Kidney (tissue), 14 donors: ENCODE results near the gene RNF126. TPM values are rescaled to one million over a fixed set of nuclear protein-coding genes. Genes with fewer than 3 reads are reported as not detected.

ENCODE experiments used
- DNase-seq, 5 donors: peaks; one replicate each; pipeline ENCODE4 v3.0.0-alpha.2; 2013 to 2020
- FAIRE-seq: peaks from 2 replicates; lab custom pipeline; 2012; peaks lifted over from hg19 to GRCh38; lab: Jason Lieb, UNC
- H3K27ac ChIP-seq, 2 donors: one replicate each; pipeline ENCODE4 v1.7.0; 2013; ENCODE audit warnings: low read depth in 2 of 2, low read length in 2 of 2, inconsistent platforms in 1 of 2
- H3K27me3 ChIP-seq: one replicate; pipeline ENCODE4 v1.7.1; 2013; ENCODE audit warnings: low read length, inconsistent platforms; ENCODE audit not compliant: control insufficient read depth, insufficient read depth
- H3K36me3 ChIP-seq, 3 donors: one replicate each; pipeline versions ENCODE4 v1.7.0 to v1.7.1; 2013; ENCODE audit warnings: low read length in 3 of 3, control low read depth in 1 of 3, inconsistent platforms in 1 of 3; ENCODE audit not compliant: insufficient read depth in 3 of 3, control insufficient read depth in 2 of 3
- H3K4me1 ChIP-seq, 3 donors: one replicate each; pipeline versions ENCODE4 v1.7.0 to v1.7.1; 2013; ENCODE audit warnings: low read length in 3 of 3, inconsistent platforms in 1 of 3, low read depth in 1 of 3; ENCODE audit not compliant: control insufficient read depth in 2 of 3, insufficient read depth in 2 of 3
- H3K4me3 ChIP-seq, 3 donors: one replicate each; pipeline versions ENCODE4 v1.7.0 to v1.8.1; 2013; ENCODE audit warnings: low read length in 3 of 3, control low read depth in 1 of 3, inconsistent platforms in 1 of 3
- H3K9ac ChIP-seq, 3 donors: one replicate each; pipeline versions ENCODE4 v1.7.0 to v1.7.1; 2013; ENCODE audit warnings: low read length in 3 of 3, control low read depth in 1 of 3, inconsistent platforms in 1 of 3
- H3K9me3 ChIP-seq, 3 donors: one replicate each; pipeline versions ENCODE4 v1.7.0 to v1.7.1; 2013; ENCODE audit warnings: low read length in 3 of 3, control low read depth in 1 of 3, inconsistent platforms in 1 of 3; ENCODE audit not compliant: control insufficient read depth in 2 of 3, insufficient read depth in 1 of 3
- CTCF ChIP-seq: IDR thresholded peaks from 3 replicates; pipeline ENCODE4 v1.5.1; 2012; ENCODE audit warnings: mild to moderate bottlenecking, moderate library complexity, borderline replicate concordance; ENCODE audit not compliant: insufficient read depth; ENCODE audit errors: extremely low read depth
- intact Hi-C: fragments of 100-400 bp; cut with DNase I; formaldehyde crosslinking; loops from one replicate; pipeline ENCODE4 v1.11.1; 2022
- polyA plus RNA-seq: library from polyadenylated mRNA; stranded (reverse); fragments of 350-450 nt; fragmentation: Illumina TruSeq; extraction: RNeasy Lipid Tissue Mini Kit (QIAGEN cat#74804); gene quantifications from one replicate; pipeline ENCODE4 v1.2.3, GENCODE V29; 2014; ENCODE audit warnings: low read depth, low replicate concordance; ENCODE audit not compliant: insufficient read depth
- total RNA-seq: library from RNA; stranded (reverse); fragmentation: NEBNext Ultra II Directional; extraction: Animal tissue kit (Norgen Biotek cat#: 25700); gene quantifications from one replicate; pipeline ENCODE4 v1.2.1, GENCODE V29; 2021
- donor health status: control.
- donor health status: control.
- donor health status: control.
- donor health status: control.
- donor health status: control.
- donor health status: DM: yes; HTN: yes; CAD: no.
- donor health status: Normal renal cell carcinoma (clear cell type).

The RNF126 gene
- total and polyA plus RNA-seq, 2 donors from 2014 or later: 33.3 to 38.0 TPM

DNA sequence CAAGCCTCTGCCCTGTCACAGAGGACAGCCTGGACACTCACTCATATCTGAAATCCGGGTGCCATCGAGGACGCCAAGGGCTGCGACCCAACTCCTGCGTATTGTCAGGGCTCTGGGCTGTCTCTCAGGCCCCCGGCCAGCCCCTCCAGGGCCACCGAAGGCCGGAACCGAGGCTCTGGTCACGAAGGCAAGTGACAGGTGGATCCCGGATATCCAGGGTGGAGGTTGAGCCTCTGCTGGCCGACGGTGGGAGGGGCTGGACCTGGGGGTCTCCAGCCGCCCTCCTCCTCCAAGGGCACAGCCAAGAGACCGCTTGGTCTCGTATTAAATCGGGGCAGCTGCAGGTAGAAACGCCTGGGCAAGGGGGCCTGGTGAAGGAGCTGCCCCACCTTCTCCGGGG is 5.4 kb downstream of the RNF126 start:
- H3K9ac ChIP-seq: no peak overlapping the region
- no peak for TF ChIP-seq CTCF
- no peak overlapping the region for H3K27ac ChIP-seq
- intact Hi-C loops: no loop called here
- H3K36me3 ChIP-seq: peaks cover 0 to 5% (median 0%) of the 10 kb centered on the region in 3 donors
- no peaks in the 10 kb centered on the region for H3K27me3 ChIP-seq
- DNase-seq (no peak), FAIRE-seq (no peak)
- no peaks in the 10 kb centered on the region for H3K9me3 ChIP-seq
- H3K4me1 ChIP-seq: peaks cover 0 to 33% (median 5%) of the 10 kb centered on the region in 3 donors
- no peak overlapping the region for H3K4me3 ChIP-seq

DNA sequence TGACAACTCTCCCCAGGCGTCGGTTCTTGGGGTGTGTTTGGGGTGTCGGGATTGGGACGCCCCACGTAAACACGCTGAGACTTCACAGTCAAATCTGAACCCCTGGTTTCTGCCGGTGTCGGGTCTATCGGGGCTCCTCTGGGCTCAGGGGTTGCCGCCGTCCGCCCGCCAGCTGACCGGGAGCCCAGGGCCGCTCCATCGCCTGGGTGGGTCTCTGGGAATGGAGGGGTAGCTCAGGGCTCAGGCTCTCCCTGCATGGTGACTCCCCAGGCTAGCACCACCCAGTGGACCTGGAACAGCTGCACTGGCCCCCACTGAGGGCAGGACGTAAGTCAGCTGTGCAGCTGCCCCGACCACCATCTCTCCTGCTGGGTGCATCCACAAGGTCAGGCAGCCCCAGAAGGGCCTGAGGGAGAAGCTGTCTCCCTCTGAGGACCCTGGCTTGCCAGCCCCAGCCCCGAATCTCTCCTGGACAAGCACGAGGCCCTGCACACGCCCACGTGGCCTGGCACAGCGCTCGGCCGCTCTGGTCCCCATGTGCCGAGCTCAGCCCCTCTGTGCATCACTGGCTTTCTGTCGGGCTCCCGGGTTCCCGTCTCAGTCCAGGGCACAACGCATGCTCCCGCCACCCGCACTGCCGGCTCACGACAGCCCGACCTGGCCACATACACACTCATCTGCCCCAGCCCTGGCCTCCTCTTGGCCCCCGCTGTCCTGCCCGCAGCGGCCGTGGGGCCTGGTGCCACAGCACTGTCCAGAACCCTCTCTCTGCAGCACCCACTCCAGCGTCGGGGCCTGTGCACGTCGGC is 6.1 kb downstream of the RNF126 start:
- no peak for TF ChIP-seq CTCF
- intact Hi-C loops: no loop called here

DNA sequence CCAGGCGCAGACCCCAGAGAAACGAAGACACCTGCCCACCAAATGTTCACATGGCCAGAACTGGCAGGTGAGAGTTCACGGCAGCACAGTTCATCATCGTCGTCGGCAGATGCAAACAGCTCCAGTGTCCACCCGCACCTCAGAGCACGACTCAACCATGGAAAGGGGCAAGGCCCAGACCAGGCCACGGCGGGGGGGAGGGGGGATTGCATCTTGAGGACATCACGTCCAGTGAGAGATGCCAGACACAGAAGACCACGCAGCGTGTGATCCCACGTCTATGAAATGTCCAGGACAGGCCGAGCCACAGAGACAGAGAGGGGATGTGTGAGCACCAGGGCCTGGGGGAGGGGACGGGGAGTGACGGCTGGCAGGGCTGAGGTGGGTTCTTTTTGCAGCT is 7.3 kb downstream of the RNF126 start:
- H3K9me3 ChIP-seq: no peaks in the 10 kb centered on the region
- FAIRE-seq: no peak
- H3K4me1 ChIP-seq: peaks cover 0 to 19% (median 5%) of the 10 kb centered on the region in 3 donors
- TF ChIP-seq CTCF: no peak
- no peak for DNase-seq
- H3K27me3 ChIP-seq: no peaks in the 10 kb centered on the region
- no peak overlapping the region for H3K9ac ChIP-seq
- H3K36me3 ChIP-seq: peaks cover 0 to 10% (median 0%) of the 10 kb centered on the region in 3 donors
- no peak overlapping the region for H3K4me3 ChIP-seq
- H3K27ac ChIP-seq: no peak overlapping the region
- intact Hi-C loops: no loop called here

More for the DNA sequence above, 6.1 kb downstream of the RNF126 start:
- no peak overlapping the region for H3K9ac ChIP-seq
- peaks cover 0 to 5% (median 0%) of the 10 kb centered on the region in 3 donors for H3K36me3 ChIP-seq
- H3K4me3 ChIP-seq: no peak overlapping the region
- no peaks in the 10 kb centered on the region for H3K27me3 ChIP-seq
- H3K9me3 ChIP-seq: no peaks in the 10 kb centered on the region
- DNase-seq (no peak), FAIRE-seq (no peak)
- no peak overlapping the region for H3K27ac ChIP-seq
- peaks cover 0 to 32% (median 5%) of the 10 kb centered on the region in 3 donors for H3K4me1 ChIP-seq
